DND-41 (cell line): ENCODE data around the gene WAS.

Experiments used
- CTCF ChIP-seq: IDR thresholded peaks from 2 replicates; pipeline ENCODE4 v1.5.1; 2012; ENCODE audit warnings: borderline replicate concordance, low read length, moderate library complexity, mild to moderate bottlenecking; ENCODE audit not compliant: poor library complexity, severe bottlenecking; ENCODE audit errors: extremely low read depth
- EZH2 ChIP-seq: IDR thresholded peaks from 3 replicates; pipeline ENCODE4 v1.6.1; 2012; ENCODE audit warnings: borderline replicate concordance, low read depth, mild to moderate bottlenecking, moderate library complexity, low read length, inconsistent platforms; ENCODE audit not compliant: severe bottlenecking

- TF ChIP-seq CTCF (no peak), EZH2 (no peak)
Observed at GRCh38 chrX:48689208-48689920, 5.8 kb downstream of the WAS start.
